Islet precursor cell (in vitro differentiated cells): ENCODE measurements around the gene EEF1G.

Experiments used
- DNase-seq: peaks from one replicate; pipeline ENCODE4 v3.0.0-alpha.2; 2018

EEF1G gene

GRCh38 chr11:62536301-62536957 lies 37.3 kb downstream of the EEF1G start:
- DNase-seq = no peak

- no peak for DNase-seq
Measured at GRCh38 chr11:62535802-62536201, 37.9 kb downstream of the EEF1G start.

GRCh38 chr11:62534779-62535545 lies 38.7 kb downstream of the EEF1G start:
- DNase-seq = no peak

- no peak for DNase-seq
Measured at GRCh38 chr11:62532096-62532495, 41.6 kb downstream of the EEF1G start.

GRCh38 chr11:62516736-62517371 lies 56.8 kb downstream of the EEF1G start:
- DNase-seq = no peak

GRCh38 chr11:62514151-62514550 lies 59.5 kb downstream of the EEF1G start:
- no peak for DNase-seq

- no peak for DNase-seq
Measured at GRCh38 chr11:62513626-62514025, 60.1 kb downstream of the EEF1G start.

- DNase-seq = no peak
Measured at GRCh38 chr11:62512961-62513360, 60.7 kb downstream of the EEF1G start.
